ENCODE data around the gene UGT1A4.

UGT1A4 gene

DNA sequence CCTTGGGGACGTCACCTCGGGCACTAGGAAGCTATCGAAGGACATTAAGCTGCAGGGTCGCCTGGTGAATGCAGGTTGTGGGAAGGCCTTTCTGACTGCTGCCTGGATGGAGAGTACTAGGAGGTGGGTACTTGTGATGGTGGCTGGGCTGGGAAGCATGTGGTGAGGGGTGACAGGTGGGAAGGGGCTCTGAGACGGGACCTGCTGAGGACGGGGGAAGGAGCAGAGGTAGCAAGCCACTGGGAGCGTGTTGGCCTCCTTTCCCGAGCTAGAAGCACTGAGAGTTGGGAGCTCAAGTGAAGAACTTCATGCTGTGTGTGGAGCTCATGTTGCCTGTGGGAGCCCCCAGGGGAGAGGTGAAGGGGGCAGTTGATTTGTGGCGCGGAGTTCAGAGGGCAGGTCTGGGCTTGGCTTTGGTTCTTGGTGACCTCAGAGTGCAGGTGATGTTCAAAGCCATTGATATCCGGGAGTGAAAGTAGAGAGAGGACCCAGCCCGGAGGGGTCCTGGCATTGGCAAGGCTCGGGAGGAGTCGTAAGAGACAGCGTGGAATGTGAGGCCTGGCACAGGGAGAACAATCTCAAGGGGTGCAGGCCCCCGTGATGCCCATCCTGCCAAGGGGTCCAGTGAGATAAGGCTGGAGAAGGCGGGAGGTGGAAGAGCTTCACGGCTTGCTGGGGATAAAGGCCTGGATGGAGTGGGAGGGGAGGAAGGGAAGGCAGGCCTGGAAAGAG is 72.8 kb downstream of the UGT1A4 start:
- DNase-seq (ENCODE audit: low read depth in 2 of 2): no peak

DNA sequence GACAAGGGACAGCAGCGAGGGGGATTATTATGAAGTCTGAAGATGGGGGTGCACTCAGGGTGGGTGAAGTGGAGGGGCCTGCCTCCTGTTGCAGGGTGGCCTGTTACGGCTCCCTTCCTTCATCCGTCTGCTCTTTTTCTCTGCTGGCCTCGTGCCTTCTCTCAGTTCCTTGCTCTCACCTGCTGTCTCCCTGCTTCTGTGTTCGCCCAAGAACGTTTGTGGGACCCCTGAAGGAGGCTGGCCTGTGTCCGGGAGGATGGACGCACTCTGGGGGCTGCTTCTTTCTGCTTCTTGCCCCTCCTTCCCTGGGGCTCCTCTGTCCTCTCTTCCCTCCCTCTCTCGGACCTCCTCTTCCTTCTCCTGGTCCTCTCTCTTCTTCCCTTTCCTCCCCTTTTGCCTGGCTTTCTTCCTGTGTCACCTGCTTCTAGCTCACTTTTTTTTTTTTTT is 73.4 kb downstream of the UGT1A4 start:
- DNase-seq (ENCODE audit: low read depth in 2 of 2): no peak

DNA sequence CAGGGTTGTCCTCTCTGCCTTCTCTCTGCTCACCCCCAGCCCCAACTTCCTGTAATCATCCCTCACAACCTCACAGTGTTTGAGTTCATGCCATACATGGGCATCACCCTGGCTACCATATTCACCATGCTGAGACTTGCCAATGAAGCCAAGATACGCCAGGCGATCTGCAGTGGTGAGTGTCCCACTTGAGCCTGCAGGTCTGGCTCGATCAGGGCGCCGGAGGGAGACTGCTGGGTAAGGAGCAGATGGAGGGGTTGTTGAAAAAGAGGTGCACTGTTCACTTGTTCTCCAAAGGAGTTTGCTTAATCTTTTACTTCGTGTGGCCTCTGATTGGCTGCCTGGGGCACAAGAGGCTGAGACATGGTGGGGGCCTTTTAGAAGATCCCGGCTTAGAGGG is 74.2 kb downstream of the UGT1A4 start:
- no peak for DNase-seq (ENCODE audit: low read depth in 2 of 2)

DNA sequence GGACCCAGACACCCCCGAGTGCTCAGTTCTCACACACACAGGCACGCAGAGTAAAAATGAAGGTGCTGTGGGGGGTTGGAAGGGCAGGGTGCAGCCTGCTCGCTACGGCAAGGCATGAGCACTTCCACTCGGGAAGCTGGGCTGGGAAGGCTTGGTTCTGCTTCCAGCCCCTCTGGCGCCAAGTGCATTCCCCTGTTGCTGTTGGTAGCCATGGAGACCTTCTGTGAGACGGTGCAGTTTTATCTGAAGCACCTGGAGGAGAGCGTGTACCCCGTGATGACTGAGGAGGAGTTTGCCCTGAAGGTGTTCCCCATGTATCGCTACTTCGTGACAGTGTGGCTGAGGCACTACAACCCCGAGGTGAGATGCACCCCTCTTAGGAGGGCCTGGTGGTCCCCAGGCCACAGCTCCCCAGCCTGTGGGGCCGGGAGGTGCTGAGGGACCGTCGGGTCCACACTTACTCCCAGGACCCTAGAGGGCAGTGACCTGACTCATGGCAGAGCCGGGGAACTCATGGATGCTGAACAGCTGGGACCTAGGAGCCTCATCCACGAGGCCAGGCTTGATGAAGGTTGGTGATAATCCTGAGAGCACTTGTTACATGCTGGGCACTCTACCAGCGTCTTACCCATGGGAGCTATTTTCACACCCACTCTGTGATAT is 75.1 kb downstream of the UGT1A4 start:
- DNase-seq (ENCODE audit: low read depth in 2 of 2): no peak

DNA sequence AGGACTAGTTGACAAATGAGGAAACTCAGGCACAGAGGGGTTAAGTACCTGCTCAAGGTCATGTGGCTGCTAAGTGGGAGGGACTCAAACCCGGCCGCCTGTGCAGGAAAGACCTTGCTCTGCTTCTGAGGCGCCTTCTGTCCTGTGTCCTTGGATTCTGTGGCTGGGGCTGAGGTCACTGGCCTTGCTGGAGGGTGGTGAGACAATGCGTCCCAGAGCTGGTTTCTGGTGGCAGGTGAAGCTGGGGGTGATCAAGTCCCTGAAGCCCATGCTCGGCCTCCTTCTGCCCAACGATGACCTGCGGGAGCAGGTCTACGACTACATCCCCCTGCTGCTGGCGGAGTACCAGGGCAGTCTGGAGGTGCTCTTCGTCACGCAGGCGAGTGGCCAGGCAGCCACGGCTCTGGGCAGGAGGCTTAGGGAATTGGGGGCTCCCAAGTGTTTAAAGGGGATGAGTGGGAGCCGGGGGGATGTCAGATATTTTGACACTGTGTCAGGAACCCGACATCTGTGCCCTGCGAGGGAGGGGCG is 75.7 kb downstream of the UGT1A4 start:
- no peak for DNase-seq (ENCODE audit: low read depth in 2 of 2)

DNA sequence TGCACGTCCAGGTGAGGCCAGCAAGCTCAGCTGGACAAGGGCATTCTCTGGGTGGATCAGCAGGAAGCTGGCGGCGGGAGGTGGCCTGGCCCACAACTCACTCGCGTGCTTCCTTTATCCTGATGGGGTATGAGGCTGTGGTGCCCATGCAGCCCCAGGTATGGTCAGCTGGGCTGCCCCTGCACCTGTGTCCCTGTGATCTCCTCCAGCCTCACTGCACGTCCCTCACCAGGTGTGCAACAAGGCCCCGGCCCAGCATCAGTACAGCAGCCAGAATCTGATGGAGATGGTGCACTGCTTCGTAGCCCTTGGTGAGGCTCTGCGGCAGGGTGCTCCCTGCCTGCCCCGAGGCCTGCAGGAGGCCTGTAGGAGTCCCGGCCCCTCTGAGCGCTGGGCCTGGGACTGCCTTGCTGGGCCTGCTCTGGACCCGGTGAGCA is 77.2 kb downstream of the UGT1A4 start:
- no peak for DNase-seq (ENCODE audit: low read depth in 2 of 2)

DNA sequence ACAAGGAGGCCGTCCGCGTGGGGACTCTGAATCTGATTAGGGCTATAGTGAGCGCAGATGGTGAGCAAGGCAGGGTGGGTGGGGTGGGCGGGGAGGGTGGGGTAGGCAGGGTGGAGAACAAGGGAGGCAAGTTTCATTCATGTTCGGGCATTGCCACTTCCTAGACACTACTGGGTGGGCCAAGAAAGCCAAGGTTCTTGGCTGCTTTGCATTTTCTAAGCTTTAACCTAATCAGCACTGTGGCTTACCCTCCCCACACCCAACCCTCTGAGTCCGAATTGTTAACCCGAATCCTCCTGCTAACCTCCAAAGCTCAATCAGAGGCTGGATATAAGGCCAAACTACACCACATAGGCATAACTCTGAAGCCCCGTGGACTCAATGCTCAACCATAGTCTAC is 77.7 kb downstream of the UGT1A4 start:
- DNase-seq (ENCODE audit: low read depth in 2 of 2): no peak

DNA sequence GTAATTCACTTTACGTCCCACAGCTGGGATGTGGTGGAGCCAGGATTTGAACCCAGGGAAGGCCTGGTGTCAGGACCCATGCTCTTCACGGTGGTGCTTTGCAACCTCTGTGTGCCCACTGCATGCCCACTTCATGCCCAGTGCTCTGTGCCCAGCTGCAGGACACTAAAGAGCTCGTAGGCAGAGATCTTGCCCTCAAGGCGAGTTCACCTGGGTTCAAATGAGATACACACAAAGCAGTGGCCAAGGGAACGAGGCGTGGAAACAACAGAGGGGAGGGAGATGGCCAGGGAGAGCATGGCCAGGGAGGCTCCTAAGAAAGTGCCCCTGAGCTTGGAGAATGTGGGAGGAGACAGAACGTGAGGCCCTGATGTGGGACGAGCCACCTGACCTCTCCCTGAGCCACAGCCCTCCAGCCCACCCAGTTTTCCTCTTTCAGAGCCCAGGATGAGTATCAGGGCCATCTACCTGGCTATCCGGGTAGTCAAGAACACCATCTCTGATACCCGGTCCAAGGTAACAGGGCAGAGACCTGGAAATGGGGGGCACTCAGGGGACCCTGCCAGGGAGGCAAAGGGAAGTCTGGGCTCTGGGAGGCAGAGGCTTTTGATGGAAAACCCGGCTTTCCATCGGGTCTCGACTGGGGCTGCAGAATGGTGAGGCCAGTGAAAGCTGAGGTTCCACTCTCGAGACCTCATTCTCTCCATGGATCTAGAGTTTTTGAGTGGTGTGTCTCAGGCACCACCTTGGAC is 80.0 kb downstream of the UGT1A4 start:
- no peak for DNase-seq (ENCODE audit: low read depth in 2 of 2)

DNA sequence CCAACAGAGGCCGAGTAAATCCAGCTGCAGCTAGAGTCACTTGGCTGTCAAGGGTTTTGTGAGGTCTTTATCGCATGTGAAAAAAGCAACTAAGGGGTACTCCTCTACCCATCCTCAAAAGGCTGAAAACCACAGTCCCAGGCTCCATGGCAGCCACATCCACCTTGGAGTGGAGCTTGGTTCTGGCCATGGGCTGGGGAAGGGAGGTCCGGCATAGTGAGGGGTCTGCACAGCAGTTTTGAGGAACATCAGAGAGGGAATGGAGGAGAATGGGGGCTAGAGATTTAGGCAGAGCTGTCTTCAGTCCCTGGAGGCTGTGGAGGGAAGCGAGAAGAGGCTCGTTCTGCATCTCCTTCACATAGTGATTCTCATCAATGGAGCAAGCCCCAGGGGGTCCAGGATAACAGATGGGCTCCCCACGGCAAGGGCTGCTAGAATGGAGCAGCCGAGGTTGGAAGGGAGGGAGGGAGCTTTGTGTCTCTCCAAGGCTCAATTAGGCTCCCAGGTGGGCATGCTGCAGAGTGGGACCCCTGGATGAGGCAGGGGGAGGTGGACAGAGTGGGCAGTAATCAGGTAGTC is 80.6 kb downstream of the UGT1A4 start:
- no peak for DNase-seq (ENCODE audit: low read depth in 2 of 2)

DNA sequence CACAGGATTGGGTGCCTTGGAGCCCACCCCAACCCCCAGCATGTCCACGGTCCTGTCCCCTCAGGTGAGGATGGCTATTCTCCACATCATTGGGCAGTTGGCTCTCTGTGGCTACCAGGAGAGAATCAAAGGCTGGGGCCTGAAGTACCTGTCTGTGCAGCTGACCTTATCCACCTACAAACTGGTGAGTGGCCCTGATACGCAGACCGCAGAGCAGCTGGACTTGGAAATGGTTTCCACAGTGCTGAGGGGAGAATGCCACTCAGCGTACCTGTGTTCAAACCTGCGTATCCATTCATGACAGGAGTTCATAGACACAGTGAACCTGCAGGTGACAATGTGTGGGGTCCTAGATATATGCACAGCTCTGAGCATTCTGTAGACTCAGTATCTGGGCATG is 81.2 kb downstream of the UGT1A4 start:
- no peak for DNase-seq (ENCODE audit: low read depth in 2 of 2)

DNA sequence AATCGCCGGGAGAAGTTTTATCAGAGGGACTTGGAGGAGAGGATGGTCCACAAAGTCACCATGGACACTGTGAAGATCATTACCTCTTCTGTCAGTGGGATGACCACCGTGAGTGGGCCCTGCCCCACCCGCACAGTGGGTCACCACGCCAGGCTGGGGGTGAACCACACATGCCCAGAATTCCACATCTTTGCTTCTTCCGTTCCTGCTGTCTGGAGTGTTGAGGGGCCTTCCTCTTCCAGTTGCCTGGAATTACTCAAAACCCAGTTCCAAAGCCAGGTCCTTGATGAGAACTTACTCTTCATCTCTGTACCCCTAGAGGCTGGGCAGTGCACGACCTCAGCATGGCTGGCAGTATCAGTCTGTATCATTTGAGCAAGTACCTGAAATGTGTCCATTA is 81.7 kb downstream of the UGT1A4 start:
- DNase-seq (ENCODE audit: low read depth in 2 of 2): no peak

DNA sequence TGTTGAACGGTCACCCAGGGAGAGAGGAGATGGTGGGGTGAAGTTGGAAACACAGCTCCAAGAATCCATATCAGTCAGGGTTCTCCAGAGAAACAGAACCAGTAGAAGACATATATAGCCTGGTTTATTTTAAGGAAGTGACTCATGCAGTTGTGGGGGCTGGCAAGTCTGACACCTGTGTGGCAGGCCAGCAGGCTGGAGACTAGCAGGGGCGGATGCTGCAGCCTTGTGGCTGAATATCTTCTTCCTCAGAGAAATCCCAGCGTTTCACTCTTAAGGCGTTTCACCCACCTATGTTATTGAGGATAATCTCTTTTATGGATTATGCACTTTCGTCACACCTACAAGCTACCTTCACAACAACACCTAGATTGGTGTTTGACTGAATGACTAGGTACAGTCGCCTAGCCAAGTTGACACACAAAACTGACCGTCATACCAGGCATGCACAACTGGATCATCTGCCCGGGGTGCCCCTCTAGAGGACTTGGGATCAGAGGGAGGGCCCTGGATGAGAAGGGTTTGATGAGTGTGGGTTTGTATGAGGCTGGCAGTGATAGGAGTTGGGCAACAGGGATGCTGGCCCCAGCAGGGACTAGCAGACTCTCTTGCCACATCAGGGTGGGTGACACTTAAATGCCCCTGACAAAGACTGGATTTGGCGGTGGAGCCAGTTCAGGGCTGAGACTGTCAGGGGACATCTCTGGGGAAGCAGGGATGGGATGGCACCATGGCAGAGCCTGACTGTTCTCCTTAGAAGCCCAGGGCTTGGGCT is 83.0 kb downstream of the UGT1A4 start:
- no peak for DNase-seq (ENCODE audit: low read depth in 2 of 2)

DNA sequence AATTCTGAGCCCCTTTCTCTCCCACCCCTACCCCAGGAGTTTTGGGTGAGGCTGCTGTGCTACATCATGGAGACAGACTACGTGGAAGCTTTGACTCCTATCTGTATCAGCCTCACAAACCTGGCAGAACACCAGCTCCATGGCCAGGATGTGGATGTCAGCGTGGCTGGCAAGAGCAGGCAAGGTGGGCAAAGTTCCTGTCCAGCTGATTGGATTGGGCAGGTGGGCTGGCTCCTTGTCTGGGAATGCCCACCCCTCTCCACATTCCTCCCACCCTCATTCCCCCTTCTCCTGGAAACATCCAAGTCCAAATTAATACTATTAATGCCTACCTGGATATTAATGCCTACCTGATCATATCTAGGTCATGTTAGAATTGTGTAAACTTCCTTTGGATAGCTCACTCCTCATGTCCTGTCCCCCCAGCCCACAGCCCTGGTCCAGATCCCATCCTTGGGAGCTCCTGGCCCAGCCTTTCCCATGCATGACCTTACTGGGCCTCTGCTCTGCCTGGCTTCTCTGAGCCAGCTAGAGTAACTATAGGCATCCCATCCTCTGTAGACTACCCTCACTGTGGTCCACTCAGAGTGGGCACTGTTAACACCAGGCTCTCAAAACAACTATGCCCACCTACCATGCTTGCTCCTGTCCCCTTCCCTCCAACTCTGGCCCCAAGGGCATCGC is 83.7 kb downstream of the UGT1A4 start:
- DNase-seq (ENCODE audit: low read depth in 2 of 2): no peak

DNA sequence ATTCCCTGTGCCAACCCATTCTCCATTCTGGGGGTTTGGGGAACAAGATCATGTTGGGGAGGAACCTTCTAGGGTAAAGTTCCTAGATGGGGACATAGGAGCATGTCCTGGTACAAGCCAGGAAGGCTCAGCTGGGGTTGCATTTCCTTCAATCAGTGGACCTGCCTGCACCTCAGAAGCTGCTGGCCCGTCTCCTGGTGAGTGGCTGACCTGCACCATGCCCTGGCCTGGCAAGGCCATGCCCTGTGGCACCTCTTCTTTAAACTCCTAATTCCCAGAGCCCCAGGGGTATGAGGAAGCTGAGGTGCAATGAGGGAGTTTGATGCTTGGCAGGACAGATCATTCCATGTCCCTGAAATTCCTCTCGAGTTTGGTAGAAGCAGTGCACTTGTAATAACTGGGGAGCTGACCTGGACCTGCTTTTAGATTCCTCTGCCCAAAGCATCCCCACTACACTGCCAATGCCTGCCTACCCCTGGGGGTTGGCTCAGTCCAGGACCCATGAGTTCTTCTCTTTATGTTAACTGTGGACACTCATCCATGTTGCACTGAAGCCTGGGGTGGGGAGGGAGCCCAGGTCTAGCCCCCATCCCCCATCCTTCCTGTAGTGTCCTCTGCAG is 84.9 kb downstream of the UGT1A4 start:
- no peak for DNase-seq (ENCODE audit: low read depth in 2 of 2)

DNA sequence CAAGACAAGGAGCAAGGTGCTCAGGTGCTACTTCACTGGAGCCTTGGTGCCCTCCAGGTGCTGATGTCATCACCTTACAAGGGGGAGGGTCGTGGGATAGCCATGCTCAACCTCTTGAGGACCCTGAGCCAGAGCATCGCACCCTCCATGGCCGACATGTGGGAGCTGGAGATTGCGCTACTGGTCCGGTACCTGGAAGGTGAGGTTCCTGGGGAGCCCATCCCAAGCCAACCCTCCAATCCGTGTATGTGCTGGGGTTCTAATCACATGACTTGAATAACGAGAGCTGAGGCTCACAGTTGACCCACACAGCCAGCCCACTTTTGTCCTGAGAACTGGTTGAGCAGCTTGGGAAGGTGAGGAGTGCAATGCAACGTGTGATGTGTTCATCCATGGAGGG is 85.5 kb downstream of the UGT1A4 start:
- no peak for DNase-seq (ENCODE audit: low read depth in 2 of 2)

DNA sequence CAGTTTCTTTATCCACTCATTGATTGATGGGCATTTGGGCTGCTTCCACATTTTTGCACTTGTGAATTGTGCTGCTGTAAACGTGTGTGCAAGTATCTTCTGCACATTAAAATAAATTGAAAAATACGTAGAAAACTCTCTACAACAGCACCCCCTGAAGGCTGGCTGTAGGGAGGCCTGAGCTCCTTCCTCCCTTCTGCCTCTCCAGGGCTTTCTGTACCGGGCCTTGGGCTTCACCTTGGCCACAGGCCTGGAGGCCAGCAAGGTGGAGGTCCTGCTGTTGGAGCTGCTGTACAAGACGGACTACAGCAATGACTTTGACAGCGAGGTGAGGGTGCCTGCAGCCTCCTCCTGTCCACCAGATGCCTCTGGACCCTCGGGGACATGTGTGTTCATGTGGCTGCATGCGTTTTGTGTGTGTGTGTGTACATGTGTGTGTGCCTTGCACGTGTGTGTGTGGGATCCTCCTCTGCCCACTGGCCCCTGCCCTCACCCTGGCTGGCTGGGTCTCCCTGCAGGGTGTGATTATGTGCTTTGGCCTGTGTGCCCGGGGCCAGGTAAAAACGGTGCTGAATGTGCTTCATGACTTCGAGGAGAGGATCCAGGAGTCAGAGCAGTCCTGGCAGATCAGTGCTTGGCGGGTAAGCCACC is 88.8 kb downstream of the UGT1A4 start:
- DNase-seq (ENCODE audit: low read depth in 2 of 2): no peak

DNA sequence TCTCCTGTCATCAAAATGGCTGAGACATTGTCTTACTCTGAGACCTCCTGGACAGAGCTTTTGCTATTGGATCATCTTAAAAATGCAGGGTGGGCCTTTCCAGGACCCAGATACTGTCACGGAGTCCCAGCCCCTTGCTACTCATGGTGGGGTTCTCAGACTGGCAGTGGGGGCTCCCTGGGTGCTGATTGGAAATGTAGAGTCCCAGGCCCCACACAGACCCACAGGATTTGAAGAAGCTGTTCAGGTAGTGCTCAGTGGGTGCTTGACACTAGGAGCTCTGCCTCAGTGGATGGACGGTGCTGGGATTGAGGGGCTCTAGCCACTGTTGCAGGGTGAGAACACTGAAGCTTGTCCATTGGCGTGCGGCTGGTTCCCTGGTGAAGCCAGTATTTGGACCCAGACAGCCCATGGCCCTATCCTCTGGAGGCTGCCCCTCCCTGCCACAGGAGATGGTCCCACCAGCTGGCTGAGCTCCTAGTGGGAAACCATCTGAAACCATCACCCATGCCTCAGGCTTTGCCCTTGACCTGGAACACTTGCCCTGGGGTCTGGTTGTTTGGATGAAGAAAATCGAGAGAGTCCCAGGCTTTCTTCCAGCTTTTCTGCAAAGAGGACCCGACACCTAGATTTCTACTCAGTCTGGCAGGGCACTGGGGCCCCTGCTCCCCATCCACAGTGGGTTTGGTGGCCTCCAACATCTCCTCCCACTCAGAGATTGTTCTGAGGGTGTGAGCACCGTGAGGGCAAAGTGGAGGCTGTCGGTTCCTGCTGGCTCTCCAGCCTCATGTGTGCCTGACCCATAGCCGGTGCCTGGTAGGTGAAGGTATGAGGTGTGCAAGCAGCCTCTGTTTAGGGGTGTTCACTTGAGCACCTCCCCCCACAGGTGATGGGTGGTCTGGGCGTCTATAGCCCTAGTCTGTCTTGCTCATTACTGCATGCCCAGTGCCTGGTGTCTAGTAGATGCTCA is 89.7 kb downstream of the UGT1A4 start:
- DNase-seq (ENCODE audit: low read depth in 2 of 2): no peak

DNA sequence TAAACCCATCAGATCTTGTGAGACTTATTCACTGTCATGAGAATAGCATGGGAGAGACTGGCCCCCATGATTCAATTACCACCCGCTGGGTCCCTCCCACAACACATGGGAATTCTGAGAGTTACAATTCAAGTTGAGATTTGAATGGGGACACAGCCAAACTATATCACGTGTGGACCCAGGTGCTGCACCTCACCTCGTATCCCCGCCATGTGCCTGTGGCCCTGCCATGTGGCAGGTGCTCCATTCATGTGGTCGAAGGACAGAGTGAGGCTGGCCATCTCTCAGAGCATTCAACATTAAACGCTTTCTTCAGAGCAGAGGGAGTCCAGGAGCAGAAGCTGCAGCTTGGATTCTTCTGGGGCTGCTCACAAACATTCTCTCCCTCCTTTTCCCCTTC is 91.8 kb downstream of the UGT1A4 start:
- DNase-seq (ENCODE audit: low read depth in 2 of 2): no peak

DNA sequence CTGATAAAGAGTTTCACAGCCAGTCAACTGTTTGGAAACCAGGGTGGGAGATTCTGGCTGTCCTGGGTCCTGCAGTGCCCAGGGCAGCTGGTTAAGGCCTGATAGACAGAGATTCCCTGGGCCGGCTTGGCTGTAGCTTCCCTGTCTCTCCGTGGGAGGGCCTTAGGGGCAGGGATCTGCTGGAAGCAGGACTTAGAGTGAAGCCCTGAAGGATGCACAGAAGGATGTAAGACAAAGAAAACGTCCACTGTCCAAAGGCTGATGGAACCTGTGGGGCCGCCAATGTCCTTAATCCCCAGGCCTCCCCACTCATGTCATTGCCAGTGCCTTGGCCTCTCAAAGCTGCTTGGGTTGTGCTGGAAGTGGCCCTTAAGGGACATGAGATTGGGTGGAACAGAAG is 92.6 kb downstream of the UGT1A4 start:
- no peak for DNase-seq (ENCODE audit: low read depth in 2 of 2)
